HG03571 (cell line): ENCODE results near the gene AXIN1.

Source experiments
- ATAC-seq: cut with Tn5 transposase; IDR thresholded peaks from one replicate; pipeline ENCODE4 v1.9.1; 2021; ENCODE audit not compliant: unreplicated experiment

Gene AXIN1

DNA sequence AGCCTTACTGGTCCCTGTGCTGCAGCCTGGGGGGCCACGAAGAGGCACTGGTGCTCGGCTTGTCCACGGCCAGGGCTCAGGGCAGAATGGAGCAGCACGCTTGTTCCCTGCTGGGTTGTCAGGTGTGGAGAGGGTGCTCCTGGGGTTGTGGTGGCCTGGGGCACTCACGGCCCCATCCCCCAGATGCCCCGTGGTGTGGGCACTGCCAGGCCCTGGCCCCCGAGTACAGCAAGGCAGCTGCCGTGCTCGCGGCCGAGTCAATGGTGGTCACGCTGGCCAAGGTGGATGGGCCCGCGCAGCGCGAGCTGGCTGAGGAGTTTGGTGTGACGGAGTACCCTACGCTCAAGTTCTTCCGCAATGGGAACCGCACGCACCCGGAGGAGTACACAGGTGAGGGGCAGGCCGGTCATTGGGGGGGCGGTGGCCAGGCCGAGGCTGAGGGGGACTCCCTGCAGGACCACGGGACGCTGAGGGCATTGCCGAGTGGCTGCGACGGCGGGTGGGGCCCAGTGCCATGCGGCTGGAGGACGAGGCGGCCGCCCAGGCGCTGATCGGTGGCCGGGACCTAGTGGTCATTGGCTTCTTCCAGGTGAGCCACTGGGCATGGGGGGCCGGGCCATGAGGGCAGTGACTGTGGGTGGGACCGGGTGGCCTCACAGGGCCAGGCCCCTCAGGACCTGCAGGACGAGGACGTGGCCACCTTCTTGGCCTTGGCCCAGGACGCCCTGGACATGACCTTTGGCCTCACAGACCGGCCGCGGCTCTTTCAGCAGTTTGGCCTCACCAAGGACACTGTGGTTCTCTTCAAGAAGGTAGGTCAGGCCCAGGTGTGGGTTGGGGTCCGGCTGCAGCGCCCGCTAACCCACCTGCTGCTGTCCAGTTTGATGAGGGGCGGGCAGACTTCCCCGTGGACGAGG is 68.1 kb downstream of the AXIN1 start:
- ATAC-seq, result no peak

DNA sequence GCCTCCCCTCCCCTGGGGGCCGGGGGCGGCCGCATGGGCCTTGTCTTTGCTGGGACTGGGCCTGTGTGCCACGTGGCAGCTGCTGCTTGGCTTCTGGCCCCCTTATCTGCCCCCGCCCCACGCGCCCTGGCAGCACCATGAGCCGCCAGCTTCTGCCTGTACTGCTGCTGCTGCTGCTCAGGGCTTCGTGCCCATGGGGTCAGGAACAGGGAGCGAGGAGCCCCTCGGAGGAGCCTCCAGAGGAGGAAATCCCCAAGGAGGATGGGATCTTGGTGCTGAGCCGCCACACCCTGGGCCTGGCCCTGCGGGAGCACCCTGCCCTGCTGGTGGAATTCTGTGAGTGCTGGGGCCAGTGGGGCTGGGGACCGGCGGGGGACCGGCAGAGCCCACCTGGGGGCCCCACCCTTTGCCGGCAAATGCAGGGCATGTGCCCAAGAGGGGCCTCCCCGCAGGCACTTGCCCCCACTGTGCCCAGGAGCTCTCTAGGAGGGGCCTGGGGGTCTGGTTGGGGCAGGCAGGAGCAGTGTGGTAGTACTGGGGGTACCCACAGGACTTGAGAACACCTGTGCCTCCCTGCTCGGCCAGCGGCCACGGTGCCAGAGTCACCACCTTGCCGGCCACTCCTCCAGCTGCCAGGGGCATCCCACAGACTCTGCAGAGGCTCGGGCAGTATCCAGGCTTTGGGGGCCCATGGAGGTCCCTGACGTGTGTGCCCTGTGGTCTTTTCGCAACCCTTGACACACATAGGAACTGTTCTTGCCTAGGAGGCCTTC is 69.3 kb downstream of the AXIN1 start, which contains the start of gene PDIA2:
Gene PDIA2 (plus strand): TSS at position 132 of the 773 bp plus-strand sequence. CDS start 6 bp downstream, at position 138.
- no peak for ATAC-seq

DNA sequence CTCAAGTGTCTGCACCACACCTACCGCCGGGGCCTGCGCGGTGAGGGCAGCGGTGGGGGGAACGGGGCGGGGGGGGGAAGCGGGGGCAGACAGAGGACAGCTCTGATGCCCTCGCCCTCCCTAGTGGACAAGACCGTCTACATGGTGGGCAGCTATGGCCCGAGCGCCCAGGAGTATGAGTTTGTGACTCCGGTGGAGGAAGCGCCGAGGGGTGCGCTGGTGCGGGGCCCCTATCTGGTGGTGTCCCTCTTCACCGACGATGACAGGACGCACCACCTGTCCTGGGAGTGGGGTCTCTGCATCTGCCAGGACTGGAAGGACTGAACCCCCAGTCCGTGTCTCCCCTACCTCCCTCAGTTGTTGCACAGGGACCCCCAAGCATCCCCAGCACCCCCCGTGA is 70.0 kb downstream of the AXIN1 start:
- ATAC-seq, result no peak

DNA sequence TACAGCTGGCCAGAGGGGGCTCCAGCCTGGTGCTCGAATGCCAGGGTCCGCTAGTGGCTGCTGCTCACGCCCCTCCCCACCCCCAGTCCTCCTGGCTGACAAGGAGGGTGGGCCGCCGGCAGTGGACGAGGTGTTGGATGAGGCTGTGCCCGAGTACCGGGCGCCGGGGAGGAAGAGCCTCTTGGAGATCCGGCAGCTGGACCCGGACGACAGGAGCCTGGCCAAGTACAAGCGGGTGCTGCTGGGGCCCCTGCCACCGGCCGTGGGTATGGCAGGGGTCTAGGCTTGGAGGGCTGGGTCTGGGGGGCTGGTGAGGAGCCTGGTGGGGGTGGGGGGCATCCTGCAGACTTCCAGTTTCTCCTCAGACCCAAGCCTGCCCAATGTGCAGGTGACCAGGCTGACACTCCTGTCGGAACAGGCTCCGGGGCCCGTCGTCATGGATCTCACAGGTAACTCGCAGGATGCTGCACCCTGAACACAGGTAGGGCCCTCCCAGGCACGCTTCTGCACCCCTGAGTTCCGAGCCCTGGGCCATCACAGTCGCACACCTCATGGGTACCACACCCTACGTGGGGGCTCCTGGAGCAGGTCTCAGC is 70.8 kb downstream of the AXIN1 start:
- no peak for ATAC-seq

DNA sequence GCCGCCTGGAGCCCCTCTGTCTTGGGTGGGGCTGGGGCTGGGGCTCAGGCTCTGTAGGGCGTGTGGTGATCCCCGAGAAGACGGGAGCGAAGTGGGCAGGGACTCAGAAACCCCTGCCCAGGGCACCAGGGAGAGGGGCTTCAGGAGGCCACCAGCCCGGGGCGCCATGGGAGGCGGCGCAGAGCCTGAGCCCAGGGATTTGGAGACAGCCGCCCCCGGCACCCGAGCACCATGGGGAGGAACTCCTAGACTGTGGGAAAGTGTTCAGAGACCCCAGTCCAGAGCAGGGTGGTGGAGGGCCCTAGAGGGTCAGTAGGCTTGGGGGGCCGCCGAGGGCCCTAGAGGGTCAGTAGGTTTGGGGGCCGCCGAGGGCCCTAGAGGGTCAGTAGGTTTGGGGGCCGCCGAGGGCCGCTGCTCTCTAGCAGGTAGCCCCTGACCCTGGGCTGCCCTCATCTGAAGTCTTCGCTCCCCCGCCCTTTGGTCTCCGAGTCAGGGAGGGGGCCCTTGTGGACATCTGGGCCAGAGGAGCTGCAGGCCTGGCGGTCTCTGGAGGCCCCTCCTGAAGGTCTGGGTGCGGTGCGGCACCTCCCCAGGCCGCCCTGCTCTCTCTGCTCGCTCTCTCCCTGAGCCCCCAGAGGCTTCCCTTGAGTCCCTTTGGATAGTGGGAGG is 71.4 kb downstream of the AXIN1 start:
- ATAC-seq, result no peak

DNA sequence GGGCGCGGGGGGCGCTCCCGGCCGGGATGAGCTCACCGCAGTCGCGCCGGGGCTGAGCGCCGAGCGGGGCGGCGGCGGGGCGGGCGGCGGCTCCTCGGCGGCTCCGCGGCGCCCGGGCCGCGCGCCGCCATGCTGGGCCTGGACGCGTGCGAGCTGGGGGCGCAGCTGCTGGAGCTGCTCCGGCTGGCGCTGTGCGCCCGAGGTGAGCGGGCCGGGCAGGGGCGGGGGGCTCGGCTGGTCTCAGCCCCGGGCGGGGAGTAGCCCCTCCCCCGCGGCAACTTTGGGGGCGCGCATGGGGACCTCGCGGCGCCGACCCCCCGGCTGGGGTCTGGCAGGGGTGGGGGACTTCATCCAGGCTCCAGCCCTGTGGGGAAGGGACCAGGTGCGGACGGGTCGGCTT is 72.0 kb downstream of the AXIN1 start, which contains the start of gene ARHGDIG:
Gene ARHGDIG (plus strand): TSS at position 40 of the 400 bp plus-strand sequence. CDS start 90 bp downstream, at position 130.
- ATAC-seq, result no peak

DNA sequence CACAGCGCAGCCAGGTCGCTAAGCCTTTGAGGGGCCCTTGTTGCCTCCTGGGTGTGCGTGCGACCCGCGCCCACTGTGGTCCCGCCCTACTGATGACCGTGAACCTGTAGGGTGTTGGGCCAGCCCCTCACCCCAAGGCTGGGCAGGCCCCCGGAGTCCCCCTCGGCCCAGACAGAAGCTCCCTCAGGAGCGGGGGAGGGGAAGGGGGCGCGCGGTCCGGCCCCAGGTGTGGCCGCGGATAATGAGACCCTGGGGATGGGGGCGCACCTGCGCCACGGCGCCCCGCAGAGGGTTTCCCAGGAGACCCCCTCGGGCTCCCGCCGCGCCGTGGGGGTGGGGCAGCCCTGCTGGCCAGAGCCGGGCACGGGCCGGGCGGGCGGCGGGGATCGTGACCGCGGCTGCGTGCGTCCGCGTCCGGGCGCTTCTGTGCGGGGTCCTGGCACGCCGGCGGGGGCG is 72.5 kb downstream of the AXIN1 start:
- ATAC-seq, result no peak

DNA sequence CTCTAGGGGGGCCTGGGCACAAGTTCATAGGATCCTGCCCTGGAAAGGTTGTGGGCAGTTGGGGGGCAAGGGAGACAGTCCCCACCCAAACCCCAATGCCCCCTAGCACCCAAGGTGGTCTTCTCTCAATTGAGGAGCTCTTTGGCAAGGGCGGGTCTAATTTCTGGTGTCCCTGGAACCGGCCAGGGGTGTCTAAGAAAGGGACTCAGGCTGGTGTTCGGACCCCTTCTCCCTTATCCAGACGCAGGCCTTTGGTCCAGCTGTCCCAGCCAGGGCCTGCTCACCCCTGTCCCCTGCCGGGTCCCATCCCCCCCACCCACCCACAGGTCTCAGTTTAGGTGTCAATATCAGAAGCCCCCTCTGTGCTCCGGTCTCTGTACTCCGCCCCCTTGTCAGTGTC is 73.0 kb downstream of the AXIN1 start:
- ATAC-seq, result no peak

DNA sequence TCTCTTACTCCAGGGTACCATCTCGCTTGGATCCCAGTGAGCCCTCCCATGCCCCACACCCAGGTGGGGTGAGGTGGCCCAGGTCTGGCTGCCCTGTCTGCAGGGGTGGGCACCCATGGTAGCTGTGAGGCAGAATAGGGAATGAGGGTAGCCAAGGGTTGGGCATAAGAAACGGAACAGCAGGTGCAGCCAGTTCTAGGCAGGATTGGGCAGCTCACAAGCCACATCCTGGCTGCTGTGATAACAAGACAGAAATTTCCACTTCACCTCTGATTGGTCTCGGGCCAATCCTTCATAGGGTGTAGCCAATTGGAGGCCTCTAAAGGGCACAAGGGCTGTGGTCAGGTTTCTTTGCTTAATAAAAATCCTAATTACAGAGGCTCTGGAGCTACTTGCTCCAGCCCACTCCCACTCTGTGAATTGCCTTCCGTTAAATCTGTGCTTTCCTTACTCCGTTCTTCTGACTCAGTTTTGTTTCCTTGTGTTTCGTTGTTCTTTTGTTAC is 73.6 kb downstream of the AXIN1 start:
- no peak for ATAC-seq

DNA sequence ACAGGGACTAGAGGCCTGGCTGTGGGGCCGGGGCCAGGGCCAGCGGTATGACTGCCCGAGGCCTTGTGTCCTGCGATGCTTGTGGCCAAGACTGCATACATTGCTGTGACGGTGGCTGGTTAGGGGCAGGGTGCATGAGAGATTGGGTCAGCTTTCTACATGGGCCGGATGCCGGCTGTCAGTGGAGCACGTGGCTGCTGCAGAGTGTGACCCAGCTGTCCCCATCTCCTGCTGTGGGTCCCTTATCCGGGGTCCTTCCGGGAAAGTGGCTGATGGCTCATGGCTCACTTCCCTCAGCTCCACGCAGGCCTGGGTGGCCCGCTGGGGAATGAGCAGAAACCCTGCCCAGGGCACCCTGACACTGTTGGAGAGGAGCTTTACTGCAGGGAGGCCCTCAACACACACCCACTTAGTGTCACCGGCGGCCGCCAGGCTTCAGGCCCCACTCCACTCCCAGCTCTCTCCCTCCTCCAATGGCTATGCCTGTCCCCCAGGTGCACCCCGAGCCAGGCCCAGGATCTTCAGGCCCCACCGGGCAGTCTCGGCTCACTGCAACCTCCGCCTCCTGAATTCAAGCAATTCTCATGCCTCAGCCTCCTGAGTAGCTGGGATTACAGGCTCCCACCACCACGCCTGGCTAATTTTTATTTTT is 76.0 kb downstream of the AXIN1 start:
- no peak for ATAC-seq

DNA sequence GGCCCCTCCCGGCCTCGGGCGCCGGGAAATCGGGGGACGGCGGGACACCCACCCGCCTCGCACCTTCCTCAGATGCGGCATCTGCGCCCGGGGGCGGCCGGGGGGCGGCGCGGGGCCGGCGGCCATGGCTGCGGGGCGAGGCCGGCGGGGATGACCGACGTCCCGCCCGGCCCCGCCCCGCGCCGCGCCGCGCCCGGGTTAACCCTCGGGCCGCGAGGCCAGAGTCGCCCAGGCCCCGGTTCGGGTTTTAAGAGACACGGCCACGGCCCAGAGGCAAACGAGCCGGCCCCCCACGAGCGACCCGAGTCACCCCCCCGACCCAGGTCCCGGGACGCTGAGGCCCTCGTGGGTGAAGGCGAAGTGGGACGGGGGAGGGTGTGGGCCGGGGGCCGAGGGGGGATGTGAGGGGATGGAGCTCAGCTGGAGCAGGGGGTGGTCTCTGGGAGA is 76.7 kb downstream of the AXIN1 start, which contains the start of gene RGS11:
Gene RGS11 (minus strand): TSS at position 159 of the 447 bp plus-strand sequence. CDS start 33 bp downstream, at position 126.
- ATAC-seq, result no peak

DNA sequence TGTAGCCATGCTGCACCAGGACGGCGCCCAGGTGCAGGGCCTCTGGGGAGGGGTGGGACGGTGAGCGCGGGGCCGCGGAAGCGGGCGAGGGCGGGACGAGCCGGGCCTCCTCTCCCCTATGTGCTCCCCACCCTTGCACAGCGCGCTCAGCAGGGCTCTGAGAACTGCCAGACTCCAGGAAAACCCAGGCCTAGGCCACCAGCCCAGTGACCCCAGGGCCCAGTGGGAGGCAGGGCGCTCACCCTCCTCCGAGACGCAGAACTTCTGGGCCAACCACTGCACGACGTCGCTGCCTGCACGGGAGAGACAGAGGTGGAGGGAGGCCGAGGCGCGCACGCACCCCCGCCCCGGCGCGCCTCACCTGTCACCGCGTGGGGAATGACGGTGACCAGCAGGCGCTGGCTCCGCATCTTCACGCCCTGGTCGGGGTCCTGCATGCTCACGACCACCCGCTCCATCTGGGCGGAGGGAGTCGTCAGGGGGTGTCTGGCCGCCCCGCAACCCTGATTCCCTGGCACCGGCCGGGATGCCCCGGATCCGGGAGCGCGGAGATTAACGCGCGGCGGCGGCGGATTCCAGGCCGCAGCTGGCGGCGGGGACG is 77.4 kb downstream of the AXIN1 start:
- ATAC-seq, result no peak

DNA sequence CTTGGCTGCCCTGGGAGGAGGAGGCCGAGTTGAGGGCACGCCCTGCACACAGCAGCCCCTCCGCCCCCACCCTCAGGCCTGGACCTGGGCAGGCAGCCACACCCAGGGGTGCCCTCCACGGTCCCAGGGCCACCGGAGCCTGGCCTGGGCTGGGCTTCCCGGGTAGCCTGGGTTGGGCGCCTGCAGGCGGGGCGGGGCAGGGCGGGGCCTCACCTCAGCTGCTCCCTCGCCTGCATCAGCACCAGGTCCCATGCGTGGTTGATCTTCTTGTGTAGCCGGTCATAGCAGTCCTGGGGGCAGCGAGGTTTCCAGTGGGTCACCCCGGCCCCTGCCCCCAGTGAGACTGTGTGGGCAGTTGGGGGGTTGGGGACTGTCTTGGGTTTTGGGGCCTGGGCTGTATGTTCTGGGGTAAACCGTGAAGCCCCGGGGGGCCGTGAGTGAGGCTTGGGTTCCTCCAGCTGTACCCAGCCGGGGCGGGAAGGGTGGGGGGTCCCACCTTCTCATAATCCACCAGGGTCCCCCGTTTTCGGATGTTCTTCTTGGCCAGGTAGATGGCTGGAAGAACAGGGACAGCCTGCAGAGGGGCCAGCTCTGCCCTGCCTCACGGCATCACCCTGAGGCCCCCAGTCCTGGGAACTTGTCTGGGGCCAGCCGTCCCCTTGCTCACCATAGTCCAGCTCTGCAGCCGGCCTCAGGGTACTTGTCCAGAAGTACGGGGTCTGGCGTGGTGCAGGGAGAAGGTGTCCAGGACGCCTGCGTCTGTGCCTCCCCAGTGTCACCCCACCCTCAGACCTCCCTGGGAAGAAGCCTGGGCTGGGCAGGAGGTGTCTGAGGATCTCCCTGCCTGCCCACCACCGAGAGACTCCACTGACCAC is 78.7 kb downstream of the AXIN1 start:
- ATAC-seq, result no peak

DNA sequence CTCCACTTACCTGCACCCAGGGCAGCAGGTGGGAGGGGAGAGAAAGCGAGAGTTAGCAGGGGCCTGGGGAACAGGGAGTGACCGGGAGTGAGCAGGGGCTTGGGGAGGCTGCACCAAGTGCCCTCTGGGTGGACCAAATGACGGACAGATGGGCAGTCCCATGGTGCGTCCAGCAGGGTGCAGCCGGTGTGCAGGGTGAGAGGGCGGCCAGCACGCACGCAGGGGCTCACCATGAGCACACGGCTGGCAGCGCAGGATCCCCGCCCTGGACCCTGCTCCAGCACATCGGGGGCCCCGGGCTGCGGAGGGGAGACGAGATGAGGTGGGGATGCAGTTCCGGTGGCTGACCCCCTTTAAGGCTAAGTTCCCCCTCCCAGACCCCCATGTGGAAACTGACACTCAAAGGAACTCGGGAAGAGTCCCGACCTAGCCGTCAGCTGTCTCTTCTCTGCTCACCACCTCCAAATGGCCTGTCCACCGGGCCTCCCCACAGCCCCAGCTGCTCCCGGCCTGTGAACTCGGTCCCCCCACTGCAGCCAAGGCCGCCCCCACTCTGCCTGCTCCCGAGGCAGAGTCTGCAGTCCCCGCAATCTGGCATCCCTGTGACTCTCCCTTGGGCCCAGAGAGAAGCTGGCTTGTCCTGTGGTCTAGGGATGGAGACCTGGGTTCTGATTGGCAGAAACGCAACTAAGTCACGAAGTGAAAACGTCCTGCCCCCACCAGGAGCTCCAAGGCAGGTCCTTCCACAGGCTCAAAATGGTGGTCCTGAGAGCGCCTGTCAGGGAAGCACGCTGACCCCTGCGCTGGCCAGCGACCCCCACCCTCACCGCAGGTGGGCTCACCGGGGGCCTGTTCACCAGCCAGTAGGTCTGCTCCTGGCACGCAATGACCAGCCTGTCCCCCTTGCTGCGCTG is 79.6 kb downstream of the AXIN1 start:
- no peak for ATAC-seq

DNA sequence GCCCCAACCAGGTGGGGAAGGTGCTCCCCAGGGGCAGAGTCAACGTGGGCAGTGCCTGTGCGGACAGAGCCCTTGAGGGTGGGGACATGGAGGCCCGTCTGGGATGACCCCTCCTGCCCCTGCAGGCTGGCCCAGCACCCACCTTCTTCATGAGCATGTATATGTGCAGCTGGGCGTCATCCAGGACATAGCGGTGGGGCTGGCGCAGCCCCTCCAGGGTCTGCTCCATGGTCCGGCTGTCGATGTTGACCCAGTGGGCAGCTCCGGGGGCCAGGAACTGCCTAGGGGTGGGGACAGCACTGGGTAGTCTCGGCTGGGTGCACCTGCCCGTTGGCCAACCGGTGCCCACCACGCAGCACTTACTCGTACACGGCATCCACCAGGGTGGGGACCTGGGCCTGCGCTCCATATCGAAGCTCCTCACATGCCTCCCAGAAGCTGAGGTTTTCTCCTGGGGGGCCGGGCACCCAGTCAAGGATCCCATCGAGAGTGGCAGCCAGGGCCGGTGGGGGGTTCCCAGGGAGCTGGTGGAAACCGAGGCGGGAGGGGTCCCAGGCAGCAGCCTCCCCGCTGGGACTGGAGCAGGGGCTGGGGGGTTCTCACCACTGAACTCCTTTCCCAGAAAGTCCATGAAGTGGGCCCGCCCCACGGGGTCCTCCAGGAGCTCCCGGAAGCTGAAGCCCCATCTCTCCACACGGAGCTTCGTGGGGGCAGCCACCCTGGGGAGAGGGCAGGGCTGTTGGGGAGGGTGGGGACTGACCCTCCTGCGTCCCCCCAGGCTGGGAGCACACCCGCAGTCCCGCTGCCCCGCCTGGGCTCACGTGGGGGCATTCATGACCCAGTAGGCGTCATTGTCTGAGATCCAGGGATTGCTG is 81.9 kb downstream of the AXIN1 start:
- ATAC-seq, result no peak

DNA sequence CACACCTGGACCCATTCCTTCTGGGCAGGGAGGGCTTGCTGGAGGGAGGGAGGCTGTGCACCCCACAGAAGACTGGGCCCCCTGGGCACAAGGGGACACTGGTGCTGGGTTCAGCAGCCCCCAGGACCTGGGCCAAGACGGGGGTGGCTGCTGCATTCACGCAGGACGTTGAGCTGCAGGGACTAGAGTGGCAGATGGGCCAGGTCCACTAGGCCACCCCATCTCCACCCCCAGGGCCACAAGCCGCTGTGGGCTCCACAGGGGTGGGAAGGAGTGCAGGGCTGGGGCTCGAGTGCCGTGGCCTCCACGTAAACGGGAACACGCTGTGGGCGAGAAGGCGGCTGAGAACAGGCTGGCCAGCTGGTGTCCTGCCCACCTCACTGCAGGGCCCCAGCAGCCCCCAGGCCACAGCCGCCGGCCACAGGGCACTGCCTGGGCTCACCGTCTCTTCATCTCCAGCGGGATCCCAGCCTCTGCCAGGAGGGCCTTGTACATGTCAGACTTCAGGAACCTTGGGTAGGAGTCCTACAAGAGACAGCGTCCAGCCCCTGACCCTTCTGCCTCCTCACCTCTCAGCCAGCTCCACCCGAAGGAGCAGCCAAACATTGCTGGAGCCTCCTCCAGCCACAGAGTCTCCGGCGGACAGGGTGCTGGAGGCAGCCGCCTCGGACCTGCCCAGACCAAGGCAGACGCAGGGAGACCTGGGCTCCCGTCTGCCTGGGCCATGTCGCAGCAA is 83.3 kb downstream of the AXIN1 start:
- ATAC-seq, result no peak
